Cerebellar cortex (tissue), 1 donor: ENCODE data around the gene DEPDC5.
A peak's percentile ranks its signal among the peaks of the same experiment; 100 is the strongest.
"Not testable (repeated sequence)": the region's sequence is repeated elsewhere in the genome, so short reads cannot be mapped to it uniquely, and the experiment has no call there.

Experiments used
- DNase-seq: peaks from one replicate; pipeline ENCODE4 v3.0.0-alpha.2; 2015; ENCODE audit warnings: low spot score

The DEPDC5 gene

DNA sequence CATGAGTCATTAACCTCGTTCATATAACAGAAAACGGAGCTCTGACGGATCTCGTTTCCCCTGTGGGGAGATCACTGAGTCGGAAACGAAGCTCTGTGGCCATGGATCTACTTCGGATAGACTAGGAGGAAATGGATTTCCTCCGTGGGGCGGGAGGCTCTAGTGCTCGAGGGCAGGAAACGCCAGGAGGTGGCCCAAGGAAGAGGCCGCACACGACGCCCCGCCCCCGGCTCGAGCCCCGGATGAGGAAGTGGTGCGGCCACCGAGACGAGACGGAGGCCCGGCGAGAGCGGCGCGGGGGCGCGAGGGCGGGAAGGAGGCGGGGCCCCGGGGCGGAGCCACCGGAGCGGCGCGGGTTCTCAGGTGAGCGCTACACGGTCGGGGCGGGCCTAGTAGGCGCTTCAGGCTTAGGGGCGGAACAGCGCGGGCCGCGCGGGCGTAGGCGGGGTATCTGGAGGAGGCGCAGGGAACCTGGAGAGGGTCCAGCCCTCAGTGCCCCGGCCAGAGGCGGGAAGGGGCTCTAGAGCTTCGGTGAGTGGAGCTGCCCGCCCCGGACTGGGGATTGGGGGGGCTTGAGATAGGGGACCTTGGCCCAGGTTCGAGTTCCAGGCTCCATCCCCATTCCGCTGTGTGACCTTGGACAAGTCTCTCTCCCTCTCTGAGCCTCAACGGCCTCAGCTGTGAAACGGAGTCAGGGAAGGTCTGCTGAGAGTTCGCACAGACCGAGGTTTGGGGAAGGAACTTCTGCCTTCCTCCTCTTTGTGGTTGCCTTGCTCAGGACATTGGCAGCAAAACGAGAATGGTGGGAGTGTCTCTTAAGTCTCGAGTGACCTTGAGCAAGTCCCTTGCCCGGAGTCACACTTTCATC is at the start of gene DEPDC5:
DEPDC5 (plus strand) TSS at position 386 of the 868 bp plus-strand sequence. CDS start 903 bp downstream, outside the sequence.
- peak; percentile 97 for DNase-seq

DNA sequence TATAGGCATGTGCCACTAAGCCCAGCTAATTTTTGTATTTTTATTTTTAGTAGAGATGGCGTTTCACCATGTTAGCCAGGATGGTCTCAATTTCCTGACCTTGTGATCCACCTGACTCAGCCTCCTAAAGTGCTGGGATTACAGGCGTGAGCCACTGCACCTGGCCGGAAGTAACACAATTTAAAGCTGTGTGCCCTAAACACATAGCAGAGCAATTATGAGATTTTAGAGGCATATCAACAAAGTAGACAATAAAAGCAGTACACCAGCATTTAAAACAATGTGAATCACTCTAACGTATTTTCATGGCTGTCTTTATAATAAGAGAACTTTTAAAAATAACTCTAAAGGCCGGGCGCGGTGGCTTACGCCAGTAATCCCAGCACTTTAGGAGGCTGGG is 46.3 kb upstream of the DEPDC5 start:
- no peak for DNase-seq

DNA sequence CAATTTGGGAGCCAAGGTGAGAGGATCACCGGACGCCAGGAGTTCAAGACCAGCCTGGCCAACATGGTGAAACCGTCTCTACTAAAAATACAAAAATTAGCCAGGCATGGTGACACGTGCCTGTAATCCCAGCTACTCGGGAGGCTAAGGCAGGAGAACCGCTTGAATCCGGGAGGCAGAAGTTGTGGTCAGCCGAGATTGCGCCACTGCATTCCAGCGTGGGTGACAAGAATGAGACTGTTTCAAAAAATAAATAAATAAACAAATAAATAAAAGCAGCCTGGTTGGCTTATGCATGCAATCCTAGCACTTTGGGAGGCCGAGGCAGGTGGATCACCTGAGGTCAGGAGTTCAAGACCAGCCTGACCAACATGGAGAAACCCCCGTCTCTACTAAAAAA is 42.6 kb upstream of the DEPDC5 start:
- DNase-seq, result not testable (repeated sequence)

DNA sequence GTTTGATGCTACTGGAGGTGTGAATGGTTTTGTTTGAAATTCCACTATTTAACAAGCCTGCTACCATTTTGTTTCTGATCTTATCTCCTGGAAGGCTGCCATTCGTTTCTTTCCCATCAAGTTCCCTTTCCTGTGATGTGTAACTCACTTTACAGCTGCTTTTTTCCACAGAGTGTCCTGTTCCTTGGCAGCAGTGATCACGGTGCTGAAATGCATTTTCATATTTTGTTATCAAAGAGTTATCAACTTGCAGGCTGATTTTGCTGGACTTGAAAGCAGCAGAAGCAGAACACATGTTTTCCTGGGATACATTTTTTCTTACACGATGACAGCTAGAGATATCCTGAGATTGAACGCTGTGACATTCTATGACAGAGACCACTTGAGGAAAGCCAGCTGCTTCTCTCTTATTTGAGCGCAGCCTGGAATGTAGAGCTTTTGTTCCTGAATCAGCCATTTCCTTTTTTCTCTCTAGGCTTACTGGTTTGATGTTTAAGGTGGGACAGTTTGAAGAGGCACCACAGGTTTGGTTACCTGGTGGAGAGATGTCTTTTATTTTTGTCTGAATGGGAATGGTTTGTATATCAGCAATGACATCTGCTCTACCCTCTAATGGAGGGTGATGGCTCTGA is 38.6 kb upstream of the DEPDC5 start:
- no peak for DNase-seq

DNA sequence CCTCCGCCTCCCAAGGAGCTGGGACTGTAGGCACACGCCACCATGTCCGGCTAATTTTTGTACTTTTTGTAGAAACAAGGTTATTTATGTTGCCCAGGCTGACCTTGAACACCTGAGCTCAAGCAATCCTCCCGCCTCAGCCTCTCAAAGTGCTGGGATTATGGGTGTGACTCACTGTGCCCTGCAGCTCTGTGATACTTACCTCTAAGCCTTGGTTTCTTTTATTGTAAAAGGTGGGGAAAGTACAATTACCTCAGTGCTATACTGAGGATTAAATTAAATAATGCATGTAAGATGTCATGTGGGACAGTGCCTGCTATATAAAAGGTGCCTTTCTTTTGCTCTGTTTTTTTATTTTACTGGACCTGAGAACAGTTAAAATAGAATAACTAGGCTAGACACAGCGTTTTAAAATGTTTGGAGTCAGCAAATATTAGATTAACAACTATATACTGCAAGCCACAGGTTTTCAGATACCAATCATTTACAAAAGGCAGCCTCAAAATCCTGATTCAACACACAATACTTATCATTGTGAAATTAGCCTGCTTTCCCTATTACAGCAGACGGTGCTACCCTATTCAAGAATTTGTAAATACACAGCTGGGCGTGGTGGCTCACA is 33.9 kb upstream of the DEPDC5 start:
- no peak for DNase-seq

DNA sequence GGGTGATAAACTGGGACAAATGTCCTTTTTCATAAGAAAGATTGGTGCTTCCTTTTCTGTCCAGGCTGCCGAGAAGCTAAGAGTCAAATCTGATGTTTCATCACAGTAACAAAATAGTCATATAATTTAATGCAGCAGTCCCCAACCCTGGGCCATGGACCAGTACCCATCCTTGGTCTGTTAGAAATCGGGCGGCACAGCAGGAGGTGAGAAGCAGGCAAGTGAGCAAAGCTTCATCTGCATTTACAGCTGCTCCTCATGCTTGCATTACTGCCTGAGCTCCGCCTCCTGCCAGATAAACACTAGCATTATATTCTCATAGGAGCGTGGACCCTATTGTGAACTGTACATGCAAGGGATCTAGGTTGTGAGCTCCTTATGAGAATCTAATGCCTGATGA is 30.1 kb upstream of the DEPDC5 start:
- DNase-seq, result peak; percentile 13

DNA sequence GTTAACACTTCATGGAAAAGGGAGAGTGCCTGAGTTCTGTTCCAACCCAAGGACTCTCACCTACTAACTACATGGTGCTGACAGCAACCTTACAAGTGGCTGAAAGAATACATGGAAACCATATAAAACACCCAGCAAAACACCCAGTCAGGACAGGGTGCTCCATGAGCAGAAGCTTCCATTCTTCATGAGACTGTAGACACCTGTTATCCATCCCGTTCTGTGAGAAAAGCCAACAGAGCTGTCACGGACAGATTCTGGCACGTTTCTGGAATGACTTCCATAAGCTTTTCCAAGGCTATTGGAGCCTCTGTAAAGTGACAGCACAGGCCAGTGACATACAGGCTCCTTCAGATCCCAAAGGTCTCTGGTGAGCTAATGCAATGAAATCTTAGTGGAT is 27.1 kb upstream of the DEPDC5 start:
- DNase-seq, result no peak

DNA sequence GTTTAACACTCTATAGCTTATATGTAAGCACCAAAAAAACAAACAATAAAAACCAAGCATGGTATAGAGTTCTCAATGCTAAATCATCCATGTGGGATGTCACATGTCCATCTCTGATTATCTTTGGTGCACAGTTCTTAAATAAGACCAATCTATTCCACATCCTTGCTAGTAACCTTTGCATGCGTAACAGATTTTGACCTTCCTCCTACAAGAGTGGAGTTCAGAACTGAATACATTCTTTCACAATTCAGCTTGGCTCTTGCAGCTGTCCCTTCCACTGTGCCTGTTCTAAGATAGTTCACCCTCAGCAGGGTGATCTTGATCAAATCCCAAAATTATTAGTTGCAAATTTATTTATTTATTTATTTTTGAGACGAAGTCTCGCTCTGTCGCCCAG is 25.0 kb upstream of the DEPDC5 start:
- DNase-seq, result no peak

DNA sequence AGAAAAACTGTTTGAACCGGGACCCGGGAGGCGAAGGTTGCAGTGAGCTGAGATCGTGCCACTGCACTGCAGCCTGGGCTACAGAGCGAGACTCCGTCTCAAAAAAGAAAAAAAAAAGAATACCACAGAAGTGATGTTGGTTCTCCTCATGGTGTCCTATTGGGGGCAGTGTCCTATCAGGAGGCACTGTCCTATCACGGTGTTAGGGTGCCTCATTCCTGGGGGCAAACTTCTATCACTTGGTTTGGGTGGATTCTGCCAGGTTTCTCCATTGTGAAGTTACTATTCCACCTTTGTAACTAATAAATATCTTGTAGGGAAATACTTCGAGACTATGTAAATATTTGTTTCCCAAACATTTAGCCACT is 23.5 kb upstream of the DEPDC5 start:
- no peak for DNase-seq

DNA sequence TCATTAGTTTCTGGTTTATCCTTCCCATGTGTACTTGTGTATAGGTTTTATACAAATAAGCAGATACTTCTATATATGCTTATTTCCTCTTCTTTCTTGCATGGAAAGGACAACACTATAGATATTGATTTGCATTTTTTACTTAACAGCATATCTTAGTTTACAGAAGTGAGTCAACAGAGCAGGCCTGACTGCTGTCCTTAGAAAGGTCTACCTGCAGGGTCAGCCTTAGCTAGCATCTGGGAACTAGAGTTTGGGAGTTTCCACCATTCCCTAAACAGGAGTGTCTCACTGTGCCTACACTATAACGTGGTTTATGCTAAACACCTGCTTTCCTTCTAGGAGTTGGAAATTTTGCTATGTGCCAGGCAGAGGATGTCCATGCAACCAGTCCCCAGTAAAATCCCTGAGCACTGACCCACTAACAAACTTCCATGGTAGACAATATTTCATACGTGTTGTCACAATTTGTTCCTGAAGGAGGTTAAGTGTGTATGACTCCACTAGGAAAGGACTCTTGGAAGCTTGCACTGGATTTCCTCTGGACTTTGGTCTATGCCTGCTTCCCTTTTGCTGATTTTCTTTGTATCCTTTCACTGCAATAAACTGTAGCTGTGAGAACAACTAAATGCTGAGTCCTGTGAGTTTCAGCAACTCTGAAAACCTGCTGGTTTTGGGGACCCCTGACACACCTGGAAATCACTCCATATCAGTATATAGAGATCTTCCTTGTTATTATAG is 21.6 kb upstream of the DEPDC5 start:
- DNase-seq, result no peak

DNA sequence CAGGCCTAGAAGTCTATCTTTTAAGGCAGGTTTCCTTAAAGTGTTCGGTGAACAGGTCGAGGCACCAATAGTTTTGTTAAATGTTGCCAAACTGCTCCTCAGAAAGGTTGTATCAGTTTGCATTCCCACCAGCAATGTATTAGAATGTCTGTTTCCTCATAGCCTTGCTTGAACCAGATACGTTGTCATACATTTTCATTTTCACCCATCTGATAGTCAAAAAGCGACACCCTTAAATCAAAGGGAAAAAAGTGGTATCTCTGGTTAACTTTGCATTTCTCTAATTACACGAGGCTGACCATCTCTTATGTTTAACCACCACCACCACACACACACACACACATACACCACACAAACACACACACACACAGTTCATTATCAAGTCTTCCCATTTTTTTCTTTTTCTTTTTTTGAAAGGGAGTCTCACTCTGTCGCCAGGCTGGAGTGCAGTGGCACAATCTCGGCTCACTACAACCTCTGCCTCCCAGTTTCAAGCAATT is 20.2 kb upstream of the DEPDC5 start:
- no peak for DNase-seq

DNA sequence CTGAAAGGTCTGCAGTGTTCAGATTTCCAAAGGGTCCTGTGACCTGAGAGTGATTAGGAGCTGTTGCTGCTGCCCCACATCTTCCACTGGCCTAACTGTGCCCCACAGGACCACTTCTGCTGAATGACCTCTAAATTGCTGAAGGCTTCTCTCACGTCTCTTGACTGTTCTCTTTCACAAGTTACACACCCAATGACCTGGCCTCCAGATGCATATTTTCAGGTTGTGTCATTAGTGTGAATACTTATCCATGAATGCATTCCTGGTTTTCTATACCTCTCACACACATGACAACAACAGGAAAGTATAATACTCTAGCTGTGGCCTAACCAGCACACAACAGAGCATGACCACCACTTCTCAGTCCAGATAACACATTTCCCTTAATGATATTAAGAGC is 19.3 kb upstream of the DEPDC5 start:
- DNase-seq, result no peak

DNA sequence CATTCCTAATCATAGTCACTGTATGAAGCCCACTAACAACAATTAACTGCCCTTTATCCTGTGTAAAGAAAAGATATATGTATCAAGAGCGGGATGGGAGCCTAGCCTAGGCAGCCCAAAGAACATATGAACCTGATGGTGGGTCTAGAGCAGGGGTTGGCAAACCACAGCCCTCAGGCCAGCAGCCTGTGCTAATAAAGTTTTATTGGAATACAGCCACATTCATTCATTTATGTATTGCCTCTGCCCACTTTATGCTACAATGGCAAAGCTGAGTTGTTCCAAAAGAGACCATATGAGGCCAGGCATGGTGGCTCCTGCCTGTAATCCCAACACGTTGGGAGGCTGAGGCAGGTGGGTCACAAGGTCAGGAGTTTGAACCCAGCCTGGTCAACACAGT is 17.4 kb upstream of the DEPDC5 start:
- DNase-seq, result no peak

DNA sequence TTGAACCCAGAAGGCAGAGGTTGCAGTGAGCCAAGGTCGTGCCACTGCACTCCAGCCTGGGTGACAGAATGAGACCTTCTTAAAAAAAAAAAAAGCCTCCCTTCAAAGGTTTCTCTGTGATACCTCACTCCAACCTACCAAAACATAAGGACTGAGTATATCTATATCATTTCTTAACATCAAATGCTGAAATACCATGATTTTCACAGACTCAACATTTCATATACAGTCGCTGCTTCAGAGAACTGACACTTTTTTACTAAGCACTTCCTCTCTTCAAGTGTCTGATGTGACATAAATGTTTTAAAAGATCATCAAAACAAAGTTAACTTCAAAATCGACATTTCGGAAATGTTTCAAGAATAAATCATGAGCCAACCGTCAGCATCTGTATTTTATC is 15.9 kb upstream of the DEPDC5 start:
- DNase-seq, result no peak

DNA sequence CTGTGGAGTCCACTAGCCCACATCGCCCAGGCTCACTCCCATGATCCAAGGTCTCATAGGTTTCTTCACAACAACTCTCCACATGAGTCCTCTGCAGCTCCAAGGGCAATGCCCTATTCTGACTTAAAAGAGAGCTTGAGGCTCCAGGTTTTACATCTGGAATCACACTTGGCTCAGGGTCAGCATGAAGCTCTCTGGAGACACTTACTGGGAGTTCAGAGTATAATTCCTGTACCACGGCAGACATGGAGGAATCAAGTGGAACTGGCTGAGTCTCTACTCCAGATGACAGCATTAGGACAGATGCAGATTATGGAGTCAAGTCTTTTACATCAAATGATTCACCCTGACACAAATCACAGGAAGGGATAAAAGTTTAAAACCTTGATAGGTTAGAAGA is 15.3 kb upstream of the DEPDC5 start:
- peak; percentile 8 for DNase-seq

DNA sequence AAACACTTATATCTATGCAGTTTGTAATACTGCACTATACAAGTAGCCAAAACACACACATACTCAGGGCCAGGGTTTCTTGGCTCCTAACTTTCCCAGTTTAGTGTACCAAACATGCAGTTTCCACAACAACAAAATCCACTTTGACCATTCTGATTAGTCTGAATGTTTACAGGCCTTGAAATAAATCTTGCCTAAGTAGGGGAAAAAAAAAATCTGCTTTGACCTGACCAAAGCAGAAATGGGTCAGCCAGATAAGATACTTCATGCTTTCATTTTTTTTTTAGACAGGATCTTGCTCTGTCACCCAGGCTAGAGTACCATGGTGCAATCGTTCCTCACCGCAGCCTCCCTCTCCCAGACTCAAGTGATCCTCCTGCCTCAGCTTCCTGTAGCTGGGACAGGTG is 14.0 kb upstream of the DEPDC5 start:
- no peak for DNase-seq

DNA sequence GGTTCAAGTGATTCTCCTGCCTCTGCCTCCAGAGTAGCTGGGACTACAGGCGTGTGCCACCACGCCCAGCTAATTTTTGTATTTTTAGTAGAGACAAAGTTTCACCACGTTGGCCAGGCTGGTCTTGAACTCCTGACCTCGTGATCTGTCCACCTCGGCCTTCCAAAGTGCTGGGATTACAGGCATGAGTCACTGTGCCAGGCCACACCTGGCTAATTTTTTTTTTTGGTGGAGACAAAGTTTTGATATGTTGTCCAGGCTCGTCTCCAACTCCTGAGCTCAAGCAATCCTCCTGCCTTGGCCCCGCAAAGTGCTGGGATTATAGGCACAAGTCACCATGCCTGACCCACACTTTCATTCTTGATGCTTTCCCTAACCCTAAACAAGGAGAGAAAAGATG is 13.5 kb upstream of the DEPDC5 start:
- DNase-seq, result not testable (repeated sequence)

DNA sequence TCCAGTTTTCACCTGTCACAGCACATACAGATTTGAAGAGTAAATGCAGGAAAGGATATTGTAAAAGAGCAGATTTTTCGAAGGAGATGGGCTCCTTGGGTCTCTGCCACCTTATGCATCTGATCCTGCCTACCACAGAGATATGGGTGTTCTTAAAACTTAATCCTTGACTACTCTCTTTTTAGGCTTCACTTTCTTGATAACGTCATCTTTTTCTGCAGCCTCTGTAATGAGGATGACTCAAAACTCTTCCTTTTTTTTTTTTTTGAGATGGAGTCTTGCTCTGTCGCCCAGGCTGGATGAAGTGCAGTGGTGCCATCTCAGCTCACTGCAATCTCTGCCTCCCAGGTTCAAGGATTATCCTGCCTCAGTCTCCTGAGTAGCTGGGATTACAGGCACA is 11.7 kb upstream of the DEPDC5 start:
- no peak for DNase-seq

DNA sequence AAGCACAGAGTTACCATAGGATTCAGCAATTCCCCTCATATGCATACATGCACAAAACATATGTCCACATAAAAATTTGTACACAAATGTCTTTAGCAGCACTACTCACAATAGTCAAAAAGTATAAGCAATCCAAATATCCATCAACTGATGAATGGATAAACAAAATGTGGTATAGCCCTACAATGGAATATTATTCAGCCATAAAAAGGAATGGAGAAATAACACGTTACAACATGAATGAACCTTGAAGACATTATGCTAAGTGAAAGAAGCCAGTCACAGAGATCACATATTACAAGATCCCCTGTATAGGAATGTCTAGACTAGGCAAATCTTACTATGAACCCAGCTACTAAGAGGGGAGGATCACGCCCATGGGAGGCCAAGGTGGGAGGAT is 11.1 kb upstream of the DEPDC5 start:
- DNase-seq, result no peak

DNA sequence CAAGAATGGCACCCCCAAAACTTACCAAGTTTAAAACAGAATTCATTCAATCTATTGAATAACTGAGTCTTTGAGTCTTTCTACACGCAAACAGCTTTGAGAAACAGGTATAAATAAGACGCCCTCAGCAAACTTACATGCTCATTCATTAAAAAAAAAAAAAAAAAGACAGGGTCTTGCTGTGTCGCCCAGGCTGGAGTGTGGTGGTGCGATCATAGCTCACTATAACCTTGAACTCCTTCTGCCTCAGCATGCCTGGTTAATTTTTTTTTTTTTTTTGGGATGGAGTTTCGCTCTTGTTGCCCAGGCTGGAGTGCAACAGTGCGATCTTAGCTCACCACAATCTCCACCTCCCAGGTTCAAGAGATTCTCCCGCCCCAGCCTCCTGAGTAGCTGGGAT is 9.9 kb upstream of the DEPDC5 start:
- DNase-seq, result no peak

DNA sequence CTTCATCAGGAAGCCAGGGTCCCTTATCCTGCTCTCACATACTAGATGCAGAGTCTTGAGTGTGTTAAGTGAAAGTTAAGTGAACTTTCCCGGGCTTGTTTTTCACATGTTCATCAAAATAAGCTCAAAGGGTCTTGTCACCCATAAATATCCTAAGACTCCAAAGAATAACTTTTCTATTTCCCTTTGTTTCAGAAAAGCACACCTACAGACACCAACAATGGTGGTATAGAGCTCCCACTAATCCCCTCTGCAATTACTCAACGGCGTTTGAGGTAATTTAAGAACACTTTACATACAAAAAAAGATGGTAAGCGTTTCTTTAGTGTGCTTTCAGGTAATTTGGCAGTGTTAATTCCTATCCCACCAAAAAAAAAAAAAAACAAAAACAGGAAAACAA is 6.4 kb upstream of the DEPDC5 start:
- DNase-seq, result no peak

DNA sequence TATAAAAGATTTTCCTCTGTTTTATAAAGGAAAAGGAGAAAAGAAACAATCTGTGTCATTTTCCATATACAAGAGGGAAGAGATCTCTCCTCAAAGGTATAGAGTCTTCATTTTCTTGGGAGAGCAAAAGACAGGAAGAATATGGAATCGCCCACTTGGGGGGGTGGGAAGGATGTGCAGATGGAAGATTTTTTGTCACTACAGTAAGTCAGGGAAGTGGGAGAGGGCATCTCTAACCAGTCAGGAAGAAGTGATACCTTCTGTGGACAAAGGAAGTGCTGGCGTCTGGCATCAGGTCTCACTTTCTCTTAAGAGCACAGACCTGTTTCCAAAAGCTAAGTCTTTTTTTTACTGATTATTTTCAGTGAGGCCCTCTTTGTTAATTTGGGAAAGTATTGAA is 5.3 kb upstream of the DEPDC5 start:
- no peak for DNase-seq
